Spleen (tissue), 11 donors: ENCODE measurements around the gene XRCC4. TPM values are rescaled to one million over a fixed set of nuclear protein-coding genes. Genes with fewer than 3 reads are reported as not detected.

Experiments
- DNase-seq: peaks from one replicate; pipeline ENCODE4 v3.0.0-alpha.2; 2020
- H3K27ac ChIP-seq, 8 donors: fragments of 200-600 bp; sonication (generic) in 7 of 8; 1 replicate in 4 of 8; 2 replicates in 4 of 8; pipeline versions ENCODE4 v1.5.0 to v1.8.0; 2016 to 2021; ENCODE audit warnings: inconsistent platforms in 4 of 8, mild to moderate bottlenecking in 4 of 8, moderate library complexity in 1 of 8
- H3K27me3 ChIP-seq, 7 donors: fragments of 200-600 bp; sonication (generic) in 6 of 7; replicated peaks in 1 of 7; 1 replicate in 4 of 7; 2 replicates in 3 of 7; pipeline versions ENCODE4 v1.5.0 to v1.8.0; 2016 to 2021; ENCODE audit warnings: inconsistent platforms in 3 of 7, mild to moderate bottlenecking in 1 of 7
- H3K36me3 ChIP-seq, 6 donors: fragments of 200-600 bp; sonication (generic) in 5 of 6; 1 replicate in 4 of 6; 2 replicates in 2 of 6; pipeline versions ENCODE4 v1.5.0 to v1.8.0; 2016 to 2021; ENCODE audit warnings: inconsistent platforms in 2 of 6
- H3K4me1 ChIP-seq, 6 donors: fragments of 200-600 bp; sonication (generic) in 5 of 6; 1 replicate in 3 of 6; 2 replicates in 3 of 6; pipeline versions ENCODE4 v1.5.0 to v1.8.0; 2016 to 2021; ENCODE audit warnings: inconsistent platforms in 3 of 6
- H3K4me3 ChIP-seq, 8 donors: fragments of 200-600 bp; sonication (generic) in 7 of 8; 1 replicate in 4 of 8; 2 replicates in 4 of 8; pipeline versions ENCODE4 v1.5.0 to v1.8.0; 2016 to 2021; ENCODE audit warnings: inconsistent platforms in 4 of 8, mild to moderate bottlenecking in 4 of 8, moderate library complexity in 2 of 8
- H3K9me3 ChIP-seq, 8 donors: fragments of 200-600 bp; sonication (generic) in 7 of 8; 1 replicate in 4 of 8; 2 replicates in 4 of 8; pipeline versions ENCODE4 v1.5.0 to v1.8.0; 2016 to 2021; ENCODE audit warnings: inconsistent platforms in 4 of 8
- CTCF ChIP-seq, 11 experiments: fragments of 200-600 bp in 7 of 11; fragments of 450-650 bp in 4 of 11; sonication (generic) in 4 of 11; IDR thresholded peaks in 8 of 11; conservative IDR thresholded peaks in 3 of 11; 1 replicate in 7 of 11; 2 replicates in 4 of 11; pipeline versions ENCODE4 v1.4.0 to v1.8.0; 2016 to 2021; ENCODE audit warnings: antibody characterized with exemption in 11 of 11, inconsistent platforms in 4 of 11, mild to moderate bottlenecking in 1 of 11
- POLR2A ChIP-seq, 3 donors: fragments of 450-650 bp; IDR thresholded peaks; one replicate each; pipeline ENCODE4 v1.5.1; 2017; ENCODE audit warnings: antibody characterized with exemption in 3 of 3, mild to moderate bottlenecking in 1 of 3
- POLR2AphosphoS5 ChIP-seq, 3 donors: sonication (generic); formaldehyde crosslinking; IDR thresholded peaks; one replicate each; pipeline ENCODE4 v1.5.1; 2017; ENCODE audit warnings: antibody characterized with exemption in 3 of 3
- WGBS, 5 donors: extraction: QIAGEN DNeasy Blood & Tissue Kit in 3 of 5; methylation state at CpG; one replicate each; pipeline versions ENCODE4 v1.1.5 to v1.1.7; 2013 to 2018; 5-methylcytosine and 5-hydroxymethylcytosine counted together
- intact Hi-C: fragments of 100-400 bp; cut with DNase I; formaldehyde crosslinking; loops from one replicate; pipeline ENCODE4 v1.15.0; 2023; ENCODE audit warnings: low total_unique reads
- polyA plus RNA-seq, 3 donors: library from polyadenylated mRNA; stranded (reverse); fragments of 200-250 nt; gene quantifications; one replicate each; pipeline ENCODE4 v1.2.1, GENCODE V29; 2013
- total RNA-seq, 7 donors: library from RNA; depleted of rRNA in 3 of 7; stranded (reverse); fragments of >200 nt in 3 of 7; fragmentation: NEBNext Ultra II Directional in 4 of 7; extraction: Animal tissue kit (Norgen Biotek cat#: 25700) in 4 of 7; gene quantifications; one replicate each; pipeline versions ENCODE4 v1.1.0 to v1.2.1, GENCODE V29; 2016 to 2021
- donor health status: healthy with polysubstance abuse.
- donor health status: DM: no; HTN: no; CAD: no; lungs with moderate emphysema.
- donor health status: DM: no; HTN: no; CAD: no.
- donor health status: Bipolar disorder and iron deficiency.
- donor health status: healthy.
- donor health status: DM: no; HTN: no; CAD: no.
- donor health status: DM: yes; HTN: yes; CAD: no.

Gene XRCC4
- total and polyA plus RNA-seq, 10 donors, result 4.3 to 14.5 (median 9.6) TPM

GRCh38 chr5:83313436-83313835 lies 236.1 kb downstream of the XRCC4 start:
- TF ChIP-seq CTCF (IDR thresholded peaks at IDR 0.05 in 8 of 11, conservative IDR thresholded peaks at IDR 0.05 in 3 of 11), result no peak
- TF ChIP-seq POLR2AphosphoS5 (IDR thresholded peaks at IDR 0.05), result no peak
- no peak for TF ChIP-seq POLR2A (IDR thresholded peaks at IDR 0.05)
- 78 to 91% (median 89%) methylated on average over 2 of the region's 2 CpGs for WGBS, 5 donors

GRCh38 chr5:83321483-83322055 lies 244.2 kb downstream of the XRCC4 start:
- Histone ChIP-seq H3K27me3 (no peaks in the 10 kb centered on the region), H3K4me3 (no peak overlapping the region), H3K27ac (peak overlapping the region in 2 of 8 donors; percentile 42 to 63), H3K36me3 (no peaks in the 10 kb centered on the region), H3K9me3 (no peaks in the 10 kb centered on the region), H3K4me1 (no peaks in the 10 kb centered on the region)
- no peak for DNase-seq
- TF ChIP-seq CTCF (IDR thresholded peaks at IDR 0.05 in 8 of 11, conservative IDR thresholded peaks at IDR 0.05 in 3 of 11) (no peak), POLR2A (IDR thresholded peaks at IDR 0.05) (no peak), POLR2AphosphoS5 (IDR thresholded peaks at IDR 0.05) (no peak)
- intact Hi-C loops, result no loop called here

More at GRCh38 chr5:83313436-83313835, 236.1 kb downstream of the XRCC4 start:
- Histone ChIP-seq H3K27ac (peak overlapping the region in 7 of 8 donors; percentile 27 to 88 (median 72)), H3K27me3 (no peaks in the 10 kb centered on the region), H3K9me3 (peaks cover 0 to 19% (median 15%) of the 10 kb centered on the region in 8 donors), H3K4me1 (peaks cover 0 to 10% (median 0%) of the 10 kb centered on the region in 6 donors), H3K36me3 (no peaks in the 10 kb centered on the region), H3K4me3 (peak overlapping the region in 1 of 8 donors; percentile 16)
- DNase-seq, result no peak
- intact Hi-C loops, result no loop called here

GRCh38 chr5:83322273-83322924 lies 245.1 kb downstream of the XRCC4 start:
- Histone ChIP-seq H3K4me1 (no peaks in the 10 kb centered on the region), H3K27me3 (no peaks in the 10 kb centered on the region), H3K36me3 (no peaks in the 10 kb centered on the region), H3K4me3 (no peak overlapping the region), H3K27ac (peak overlapping the region in 2 of 8 donors; percentile 42 to 63), H3K9me3 (no peaks in the 10 kb centered on the region)
- intact Hi-C loops, result no loop called here
- 97 to 98% (median 98%) methylated on average over 5 of the region's 5 CpGs for WGBS, 5 donors
- TF ChIP-seq POLR2A (IDR thresholded peaks at IDR 0.05) (no peak), CTCF (IDR thresholded peaks at IDR 0.05 in 8 of 11, conservative IDR thresholded peaks at IDR 0.05 in 3 of 11) (no peak), POLR2AphosphoS5 (IDR thresholded peaks at IDR 0.05) (no peak)
- DNase-seq, result no peak

- no peak for DNase-seq
- Histone ChIP-seq H3K4me3 (no peak overlapping the region), H3K36me3 (no peaks in the 10 kb centered on the region), H3K27me3 (no peaks in the 10 kb centered on the region), H3K4me1 (no peaks in the 10 kb centered on the region), H3K27ac (peak overlapping the region in 1 of 8 donors; percentile 9), H3K9me3 (no peaks in the 10 kb centered on the region)
- TF ChIP-seq POLR2AphosphoS5 (IDR thresholded peaks at IDR 0.05) (no peak), POLR2A (IDR thresholded peaks at IDR 0.05) (no peak), CTCF (IDR thresholded peaks at IDR 0.05 in 8 of 11, conservative IDR thresholded peaks at IDR 0.05 in 3 of 11) (no peak)
- intact Hi-C loops, result no loop called here
Observed at GRCh38 chr5:83323557-83324180, 246.3 kb downstream of the XRCC4 start.
